RWPE2 (cell line): ENCODE data around the gene CEP128.

Experiments
- ATAC-seq: fragments of 200-7000 bp; cut with Tn5 transposase; 3 replicates; pipeline ENCODE4 v1.9.1; 2021; ENCODE audit warnings: low read depth
- DNase-seq: peaks from one replicate; pipeline ENCODE4 v3.0.0-alpha.2; 2020; ENCODE audit warnings: low spot score
- H3K27ac ChIP-seq: fragments of 450-650 bp; 2 replicates; pipeline ENCODE4 v1.5.1; 2017; ENCODE audit warnings: mild to moderate bottlenecking; ENCODE audit not compliant: poor library complexity, severe bottlenecking
- H3K27me3 ChIP-seq: fragments of 250-450 bp; sonication (Bioruptor Pico); 2 replicates; pipeline ENCODE4 v1.5.1; 2021; ENCODE audit warnings: mild to moderate bottlenecking, moderate library complexity; ENCODE audit not compliant: insufficient read depth, poor library complexity, severe bottlenecking
- H3K36me3 ChIP-seq: fragments of 250-450 bp; sonication (Bioruptor Pico); 2 replicates; pipeline ENCODE4 v1.5.1; 2020; ENCODE audit warnings: low read depth, mild to moderate bottlenecking, moderate library complexity
- H3K4me1 ChIP-seq: fragments of 250-450 bp; sonication (Bioruptor Pico); 2 replicates; pipeline ENCODE4 v1.5.1; 2021; ENCODE audit warnings: mild to moderate bottlenecking, moderate library complexity; ENCODE audit not compliant: insufficient read depth, poor library complexity, severe bottlenecking
- H3K4me3 ChIP-seq: fragments of 250-450 bp; sonication (Bioruptor Pico); 2 replicates; pipeline ENCODE4 v1.5.1; 2021; ENCODE audit warnings: mild to moderate bottlenecking, moderate library complexity; ENCODE audit not compliant: severe bottlenecking
- H3K9me3 ChIP-seq: fragments of 250-450 bp; sonication (Bioruptor Pico); 2 replicates; pipeline ENCODE4 v1.5.1; 2021; ENCODE audit warnings: mild to moderate bottlenecking, moderate library complexity; ENCODE audit not compliant: severe bottlenecking
- CTCF ChIP-seq: fragments of 450-650 bp; IDR thresholded peaks from one replicate; pipeline ENCODE4 v1.5.1; 2017; ENCODE audit warnings: mild to moderate bottlenecking, moderate library complexity; ENCODE audit not compliant: poor library complexity, severe bottlenecking

The CEP128 gene

GRCh38 chr14:80609055-80609454, 332.5 kb downstream of the CEP128 start:
- H3K27me3 ChIP-seq, result no peaks in the 10 kb centered on the region
- H3K4me1 ChIP-seq, result peaks cover 3% of the 10 kb centered on the region

GRCh38 chr14:80608563-80608962, 333.0 kb downstream of the CEP128 start:
- DNase-seq (no peak), ATAC-seq (no peak)
- Histone ChIP-seq H3K4me1 (peaks cover 3% of the 10 kb centered on the region), H3K36me3 (no peaks in the 10 kb centered on the region), H3K4me3 (no peak overlapping the region), H3K27me3 (no peaks in the 10 kb centered on the region), H3K27ac (no peak overlapping the region), H3K9me3 (no peaks in the 10 kb centered on the region)
- TF ChIP-seq CTCF, result no peak

More at GRCh38 chr14:80609055-80609454, 332.5 kb downstream of the CEP128 start:
- H3K9me3 ChIP-seq, result no peaks in the 10 kb centered on the region
- no peak for TF ChIP-seq CTCF
- no peak overlapping the region for H3K4me3 ChIP-seq
- no peak overlapping the region for H3K27ac ChIP-seq
- ATAC-seq, result no peak
- H3K36me3 ChIP-seq, result no peaks in the 10 kb centered on the region
- DNase-seq, result no peak

- no peaks in the 10 kb centered on the region for H3K9me3 ChIP-seq
- no peak for DNase-seq
- TF ChIP-seq CTCF, result no peak
- H3K36me3 ChIP-seq, result no peaks in the 10 kb centered on the region
- no peak overlapping the region for H3K27ac ChIP-seq
- no peak for ATAC-seq
- H3K27me3 ChIP-seq, result no peaks in the 10 kb centered on the region
- peaks cover 3% of the 10 kb centered on the region for H3K4me1 ChIP-seq
- H3K4me3 ChIP-seq, result no peak overlapping the region
Measured at GRCh38 chr14:80607430-80608190, 333.9 kb downstream of the CEP128 start.

GRCh38 chr14:80606347-80606772, 335.2 kb downstream of the CEP128 start:
- Histone ChIP-seq H3K27me3 (no peaks in the 10 kb centered on the region), H3K36me3 (no peaks in the 10 kb centered on the region), H3K4me3 (no peak overlapping the region), H3K27ac (no peak overlapping the region), H3K9me3 (no peaks in the 10 kb centered on the region), H3K4me1 (peaks cover 3% of the 10 kb centered on the region)
- no peak for TF ChIP-seq CTCF
- DNase-seq (no peak), ATAC-seq (no peak)

- no peaks in the 10 kb centered on the region for H3K36me3 ChIP-seq
- DNase-seq (no peak), ATAC-seq (no peak)
- TF ChIP-seq CTCF, result no peak
- no peaks in the 10 kb centered on the region for H3K9me3 ChIP-seq
- H3K27ac ChIP-seq, result no peak overlapping the region
- H3K4me1 ChIP-seq, result peaks cover 3% of the 10 kb centered on the region
- no peak overlapping the region for H3K4me3 ChIP-seq
- no peaks in the 10 kb centered on the region for H3K27me3 ChIP-seq
Measured at GRCh38 chr14:80605536-80605935, 336.0 kb downstream of the CEP128 start.
